Ectodermal cell (in vitro differentiated cells): Measurements from ENCODE around the gene CALHM3.

Experiments
- H3K27ac ChIP-seq: 2 replicates; pipeline ENCODE4 v1.7.0; 2013; ENCODE audit warnings: mild to moderate bottlenecking, low read depth, low read length; ENCODE audit not compliant: insufficient read depth, poor library complexity, severe bottlenecking
- H3K27me3 ChIP-seq: 2 replicates; pipeline ENCODE4 v1.7.0; 2013; ENCODE audit warnings: mild to moderate bottlenecking, low read length; ENCODE audit not compliant: insufficient read depth, control insufficient read depth, poor library complexity, severe bottlenecking
- H3K36me3 ChIP-seq: one replicate; pipeline ENCODE4 v1.7.0; 2013; ENCODE audit warnings: low read length; ENCODE audit not compliant: control insufficient read depth, insufficient read depth
- H3K4me1 ChIP-seq: one replicate; pipeline ENCODE4 v1.7.0; 2013; ENCODE audit warnings: low read length; ENCODE audit not compliant: control insufficient read depth, insufficient read depth
- H3K4me3 ChIP-seq: 2 replicates; pipeline ENCODE4 v1.7.0; 2013; ENCODE audit warnings: low read depth, low read length, control low read depth; ENCODE audit not compliant: insufficient read depth
- H3K9me3 ChIP-seq: 2 replicates; pipeline ENCODE4 v1.7.0; 2013; ENCODE audit warnings: mild to moderate bottlenecking, low read length, moderate library complexity; ENCODE audit not compliant: control insufficient read depth
- WGBS, 2 experiments: methylation state at CpG; one replicate each; pipeline ENCODE4 v1.1.7; 2013; ENCODE audit warnings: missing lambda C conversion rate in 2 of 2; 5-methylcytosine and 5-hydroxymethylcytosine counted together

CALHM3 gene

GRCh38 chr10:103473261-103473671, 5.8 kb downstream of the CALHM3 start:
- 96% methylated on average over 32 of the region's 32 CpGs for WGBS, 2 experiments
- H3K27ac ChIP-seq = no peak overlapping the region
- H3K4me1 ChIP-seq = peaks cover 5% of the 10 kb centered on the region
- H3K27me3 ChIP-seq = no peaks in the 10 kb centered on the region
- no peak overlapping the region for H3K4me3 ChIP-seq
- no peaks in the 10 kb centered on the region for H3K36me3 ChIP-seq
- no peaks in the 10 kb centered on the region for H3K9me3 ChIP-seq

GRCh38 chr10:103472005-103472404, 7.0 kb downstream of the CALHM3 start:
- H3K4me1 ChIP-seq = peaks cover 5% of the 10 kb centered on the region
- 85 to 87% methylated on average over 2 of the region's 2 CpGs for WGBS, 2 experiments
- H3K27me3 ChIP-seq = no peaks in the 10 kb centered on the region
- no peak overlapping the region for H3K4me3 ChIP-seq
- H3K27ac ChIP-seq = no peak overlapping the region
- H3K36me3 ChIP-seq = no peaks in the 10 kb centered on the region
- H3K9me3 ChIP-seq = no peaks in the 10 kb centered on the region

DNA sequence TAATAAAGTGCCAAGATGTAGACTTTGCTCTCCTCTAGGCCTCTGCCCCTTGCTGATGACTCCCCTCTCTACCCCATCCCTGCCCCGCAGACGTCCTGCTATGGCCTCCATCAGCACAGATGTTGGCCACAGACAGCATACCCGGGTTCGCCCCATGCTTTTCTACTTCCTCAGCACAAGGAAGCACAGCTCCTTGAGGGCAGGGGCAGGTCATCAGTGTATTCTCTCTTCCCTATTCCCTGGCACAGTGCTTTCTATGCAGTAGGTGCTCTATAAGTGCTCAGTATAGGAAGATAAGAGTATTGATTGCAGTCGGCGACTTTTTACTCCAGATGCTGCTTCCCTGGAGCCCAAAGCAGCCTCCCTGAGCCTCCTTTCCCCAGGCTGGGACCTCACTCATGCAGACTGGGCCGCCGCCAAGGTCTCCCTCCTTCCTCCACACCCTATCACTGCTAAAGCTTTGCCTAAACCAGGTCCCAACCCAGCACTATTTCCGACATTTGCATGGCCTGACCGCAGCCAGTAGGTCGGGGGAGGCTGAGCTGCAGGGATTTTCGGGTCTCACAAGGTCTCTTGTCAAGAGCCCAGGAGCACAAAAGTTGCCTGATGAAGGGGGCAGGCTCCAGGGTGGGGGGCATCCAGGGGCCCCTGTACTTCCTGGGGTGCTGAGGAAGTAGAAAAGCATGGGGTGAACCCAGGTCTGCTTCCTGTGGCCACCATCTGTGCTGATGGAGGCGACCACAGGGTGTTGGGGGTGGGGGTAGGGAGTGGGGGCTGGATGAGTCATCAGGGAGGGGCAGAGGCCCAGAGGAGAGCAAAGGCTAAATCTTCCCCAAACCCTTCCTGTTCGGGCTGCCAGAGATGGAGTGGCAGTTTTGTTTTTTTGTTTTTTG, 8.0 kb downstream of the CALHM3 start:
- H3K4me1 ChIP-seq = peaks cover 5% of the 10 kb centered on the region
- H3K27ac ChIP-seq = no peak overlapping the region
- no peak overlapping the region for H3K4me3 ChIP-seq
- H3K27me3 ChIP-seq = no peaks in the 10 kb centered on the region
- H3K36me3 ChIP-seq = no peaks in the 10 kb centered on the region
- H3K9me3 ChIP-seq = no peaks in the 10 kb centered on the region
- 78 to 79% methylated on average over 14 of the region's 14 CpGs for WGBS, 2 experiments

GRCh38 chr10:103469201-103469600, 9.8 kb downstream of the CALHM3 start:
- H3K27ac ChIP-seq = no peak overlapping the region
- no peaks in the 10 kb centered on the region for H3K36me3 ChIP-seq
- 87 to 89% methylated on average over 5 of the region's 5 CpGs for WGBS, 2 experiments
- no peaks in the 10 kb centered on the region for H3K27me3 ChIP-seq
- H3K4me3 ChIP-seq = no peak overlapping the region
- H3K9me3 ChIP-seq = no peaks in the 10 kb centered on the region
- H3K4me1 ChIP-seq = peaks cover 5% of the 10 kb centered on the region

DNA sequence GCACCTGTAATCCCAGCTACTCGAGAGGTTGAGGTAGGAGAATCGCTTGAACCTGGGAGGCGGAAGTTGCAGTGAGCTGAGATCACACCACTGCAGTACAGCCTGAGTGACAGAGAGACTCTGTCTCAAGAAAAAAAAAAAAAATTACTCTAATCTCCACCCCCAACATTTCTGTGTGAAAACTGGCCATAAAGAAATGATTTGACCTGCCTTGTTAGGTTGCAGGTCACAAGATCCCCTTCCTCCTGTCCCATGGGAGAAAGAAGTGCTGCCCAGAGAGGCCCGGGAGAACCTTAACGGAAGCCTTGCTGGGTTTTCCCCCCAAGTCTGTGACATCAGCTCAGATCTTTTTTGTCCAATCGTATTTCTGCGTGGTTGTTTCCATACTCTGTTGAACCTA, 11.6 kb downstream of the CALHM3 start:
- 90 to 93% methylated on average over 7 of the region's 7 CpGs for WGBS, 2 experiments
- Histone ChIP-seq H3K27ac (no peak overlapping the region), H3K4me1 (peaks cover 5% of the 10 kb centered on the region), H3K36me3 (no peaks in the 10 kb centered on the region), H3K9me3 (no peaks in the 10 kb centered on the region), H3K4me3 (no peak overlapping the region), H3K27me3 (no peaks in the 10 kb centered on the region)

- 82 to 88% methylated on average over 3 of the region's 3 CpGs for WGBS, 2 experiments
- peaks cover 5% of the 10 kb centered on the region for H3K4me1 ChIP-seq
- H3K9me3 ChIP-seq = no peaks in the 10 kb centered on the region
- no peaks in the 10 kb centered on the region for H3K27me3 ChIP-seq
- no peak overlapping the region for H3K4me3 ChIP-seq
- H3K27ac ChIP-seq = no peak overlapping the region
- no peaks in the 10 kb centered on the region for H3K36me3 ChIP-seq
These were observed 12.3 kb downstream of the CALHM3 start for GRCh38 chr10:103466734-103467133.

- no peak overlapping the region for H3K4me3 ChIP-seq
- H3K27me3 ChIP-seq = no peaks in the 10 kb centered on the region
- H3K36me3 ChIP-seq = no peaks in the 10 kb centered on the region
- H3K27ac ChIP-seq = no peak overlapping the region
- H3K9me3 ChIP-seq = no peaks in the 10 kb centered on the region
- no peaks in the 10 kb centered on the region for H3K4me1 ChIP-seq
- 94% methylated on average over 14 of the region's 14 CpGs for WGBS, 2 experiments
These were observed 13.4 kb downstream of the CALHM3 start for GRCh38 chr10:103465411-103466179.

DNA sequence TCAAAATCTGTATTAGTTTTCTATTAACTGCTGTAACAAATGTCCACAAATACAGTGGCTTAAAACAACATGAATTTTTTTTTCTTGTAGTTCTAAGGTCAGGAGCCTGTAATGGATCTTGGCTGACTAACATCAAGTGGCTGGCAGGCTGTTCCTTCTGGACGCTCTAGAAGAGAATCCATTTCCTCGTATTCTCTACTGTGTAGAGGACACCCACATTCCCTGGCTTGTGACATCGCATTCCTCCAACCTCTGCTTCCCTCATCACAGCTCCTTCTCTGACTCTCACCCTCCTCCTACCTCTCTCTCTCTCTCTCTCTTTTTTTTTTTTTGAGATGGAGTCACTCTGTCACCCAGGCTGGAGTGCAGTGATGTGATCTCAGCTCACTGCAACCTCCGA, 15.5 kb downstream of the CALHM3 start:
- Histone ChIP-seq H3K27ac (no peak overlapping the region), H3K4me3 (no peak overlapping the region), H3K27me3 (no peaks in the 10 kb centered on the region), H3K4me1 (no peaks in the 10 kb centered on the region), H3K36me3 (no peaks in the 10 kb centered on the region), H3K9me3 (no peaks in the 10 kb centered on the region)
- WGBS, 2 experiments = 89 to 93% methylated on average over 4 of the region's 4 CpGs

DNA sequence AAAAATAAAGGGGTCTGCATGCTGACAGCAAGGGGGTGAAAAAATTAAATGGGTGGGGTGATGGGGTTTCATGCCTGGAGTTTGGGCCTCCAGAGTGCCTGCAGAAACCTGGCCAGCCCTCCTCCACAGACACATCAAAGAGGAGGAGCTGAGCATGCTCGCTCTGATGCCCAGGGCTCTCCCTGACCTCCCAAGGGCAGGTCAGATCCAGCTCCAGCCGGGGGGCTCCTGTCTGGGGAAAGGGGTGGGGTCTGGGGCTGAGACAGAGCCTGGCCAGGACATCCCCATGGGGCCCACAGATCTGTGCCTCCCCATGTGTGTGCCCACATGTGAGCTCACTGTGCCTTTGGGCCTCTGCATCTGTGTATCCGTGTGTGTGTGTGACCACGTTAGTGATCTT, 19.4 kb downstream of the CALHM3 start:
- no peaks in the 10 kb centered on the region for H3K9me3 ChIP-seq
- H3K27ac ChIP-seq = no peak overlapping the region
- H3K4me3 ChIP-seq = no peak overlapping the region
- 84 to 90% methylated on average over 4 of the region's 4 CpGs for WGBS, 2 experiments
- H3K27me3 ChIP-seq = no peaks in the 10 kb centered on the region
- H3K36me3 ChIP-seq = no peaks in the 10 kb centered on the region
- H3K4me1 ChIP-seq = no peaks in the 10 kb centered on the region

DNA sequence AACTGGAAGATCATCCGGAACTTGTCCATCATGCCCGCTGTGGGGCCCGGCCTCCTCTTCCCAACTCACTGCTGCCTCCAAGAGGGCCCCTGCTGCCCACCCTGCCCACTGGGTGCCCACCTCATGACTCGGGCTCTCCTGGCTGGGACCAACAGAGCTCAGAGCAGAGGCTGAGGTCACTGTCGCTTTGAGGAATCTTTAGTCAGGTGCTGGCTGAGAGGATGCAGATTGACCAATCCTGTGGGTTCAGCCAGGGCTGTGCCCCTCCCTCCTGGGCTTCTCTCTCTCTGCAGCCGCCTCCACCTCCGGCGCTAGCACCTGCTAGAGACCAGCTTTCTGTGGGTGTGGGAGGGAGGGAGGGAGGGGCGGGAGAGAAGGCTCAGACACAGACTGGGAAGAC, 20.3 kb downstream of the CALHM3 start, which contains the start of gene CALHM1:
TSS of gene CALHM1 (minus strand) at position 181 of the 400 bp plus-strand sequence. CDS start at position 32, 149 bp downstream.
- Histone ChIP-seq H3K36me3 (no peaks in the 10 kb centered on the region), H3K27ac (no peak within 1 kb of the TSS), H3K9me3 (no peaks in the 10 kb centered on the region), H3K27me3 (no peaks in the 10 kb centered on the region), H3K4me1 (no peaks in the 10 kb centered on the region), H3K4me3 (no peak within 1 kb of the TSS)
- WGBS, 2 experiments = 48 to 63% methylated on average over 6 to 9 of the region's 9 CpGs
